ENCODE measurements around the gene APRT.

APRT gene

DNA sequence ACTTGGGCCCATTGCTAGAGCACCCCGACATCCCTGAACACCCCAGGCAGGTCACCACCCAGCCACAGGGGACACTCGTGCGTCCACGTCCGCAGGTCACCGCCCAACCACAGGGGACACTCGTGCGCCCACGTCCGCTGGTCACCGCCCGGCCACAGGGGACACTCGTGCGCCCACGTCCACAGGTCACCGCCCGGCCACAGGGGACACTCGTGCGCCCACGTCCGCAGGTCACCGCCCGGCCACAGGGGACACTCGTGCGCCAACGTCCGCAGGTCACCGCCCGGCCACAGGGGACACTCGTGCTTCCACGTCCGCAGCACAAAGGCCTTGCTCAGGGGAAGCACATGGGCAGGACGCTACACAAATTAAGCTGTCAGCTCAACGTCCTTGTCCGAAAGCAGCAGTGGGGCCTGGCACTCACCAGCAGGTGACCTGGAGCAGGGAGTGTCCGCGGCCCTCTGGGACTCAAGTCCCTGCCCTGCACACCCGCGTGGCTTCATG lies 27.4 kb upstream of the APRT start:
- H2BK12ac ChIP-seq (ENCODE audit: low read length in 2 of 2): no peak overlapping the region
- H3K4ac ChIP-seq (ENCODE audit: low read depth in 1 of 2, low read length in 2 of 2): no peak overlapping the region
- H2BK120ac ChIP-seq (ENCODE audit: low read depth, low read length): no peak overlapping the region
- H2AFZ ChIP-seq (ENCODE audit: low read depth, low read length): no peak overlapping the region
- no peak overlapping the region for H3K18ac ChIP-seq (ENCODE audit: low read depth in 1 of 2, low read length in 2 of 2)
- H3K23ac ChIP-seq (ENCODE audit: low read length in 2 of 2): no peak overlapping the region
- H3K9me3 ChIP-seq (ENCODE audit: control insufficient read depth, low read length): no peaks in the 10 kb centered on the region
- H3K14ac ChIP-seq (ENCODE audit: low read length in 2 of 2): no peak overlapping the region
- no peaks in the 10 kb centered on the region for H3K4me1 ChIP-seq (ENCODE audit: control insufficient read depth, insufficient read depth, low read depth, low read length)
- WGBS: 94% methylated on average over 39 of the region's 39 CpGs
- H2BK15ac ChIP-seq (ENCODE audit: low read depth, poor library complexity, severe bottlenecking): no peak overlapping the region
- no peak overlapping the region for H3K4me3 ChIP-seq (ENCODE audit: insufficient read depth in 1 of 2, low read depth in 1 of 2, low read length in 2 of 2)
- H4K91ac ChIP-seq (ENCODE audit: low read length): peak overlapping the region; percentile 11
- no peak for DNase-seq
- no peak overlapping the region for H2AK5ac ChIP-seq (ENCODE audit: low read length, severe bottlenecking)
- H3K4me2 ChIP-seq (ENCODE audit: low read length, poor library complexity, severe bottlenecking): no peak overlapping the region
- no peak overlapping the region for H2BK5ac ChIP-seq (ENCODE audit: low read depth, low read length, poor library complexity, severe bottlenecking)
- no peak overlapping the region for H4K8ac ChIP-seq (ENCODE audit: low read length)
- H3K79me1 ChIP-seq (replicated peaks; ENCODE audit: low read length, poor library complexity, severe bottlenecking): peaks cover 12% of the 10 kb centered on the region
- no peak overlapping the region for H3K9ac ChIP-seq (ENCODE audit: low read length)
- peaks cover 50 to 93% of the 10 kb centered on the region in 2 experiments for H3K36me3 ChIP-seq (ENCODE audit: control insufficient read depth in 1 of 2, insufficient read depth in 2 of 2, low read depth in 1 of 2, low read length in 2 of 2)
- no peak overlapping the region for H3K27ac ChIP-seq (ENCODE audit: low read length, poor library complexity, severe bottlenecking)
- H3K27me3 ChIP-seq (ENCODE audit: control insufficient read depth in 1 of 2, insufficient read depth in 1 of 2, low read length in 2 of 2): no peaks in the 10 kb centered on the region

GRCh38 chr16:88838566-88838965 lies 26.8 kb upstream of the APRT start:
- H4K8ac ChIP-seq (ENCODE audit: low read length): no peak overlapping the region
- no peak overlapping the region for H2BK120ac ChIP-seq (ENCODE audit: low read depth, low read length)
- H3K4ac ChIP-seq (ENCODE audit: low read depth in 1 of 2, low read length in 2 of 2): no peak overlapping the region
- H3K79me1 ChIP-seq (replicated peaks; ENCODE audit: low read length, poor library complexity, severe bottlenecking): peaks cover 12% of the 10 kb centered on the region
- no peak overlapping the region for H4K91ac ChIP-seq (ENCODE audit: low read length)
- H3K9me3 ChIP-seq (ENCODE audit: control insufficient read depth, low read length): no peaks in the 10 kb centered on the region
- H2AFZ ChIP-seq (ENCODE audit: low read depth, low read length): no peak overlapping the region
- no peak overlapping the region for H2BK15ac ChIP-seq (ENCODE audit: low read depth, poor library complexity, severe bottlenecking)
- no peak overlapping the region for H3K18ac ChIP-seq (ENCODE audit: low read depth in 1 of 2, low read length in 2 of 2)
- H2BK5ac ChIP-seq (ENCODE audit: low read depth, low read length, poor library complexity, severe bottlenecking): no peak overlapping the region
- H3K4me3 ChIP-seq (ENCODE audit: insufficient read depth in 1 of 2, low read depth in 1 of 2, low read length in 2 of 2): no peak overlapping the region
- no peak overlapping the region for H3K4me2 ChIP-seq (ENCODE audit: low read length, poor library complexity, severe bottlenecking)
- no peak overlapping the region for H3K27ac ChIP-seq (ENCODE audit: low read length, poor library complexity, severe bottlenecking)
- peaks cover 52 to 92% of the 10 kb centered on the region in 2 experiments for H3K36me3 ChIP-seq (ENCODE audit: control insufficient read depth in 1 of 2, insufficient read depth in 2 of 2, low read depth in 1 of 2, low read length in 2 of 2)
- no peak overlapping the region for H3K9ac ChIP-seq (ENCODE audit: low read length)
- DNase-seq: no peak
- no peak overlapping the region for H3K14ac ChIP-seq (ENCODE audit: low read length in 2 of 2)
- H2BK12ac ChIP-seq (ENCODE audit: low read length in 2 of 2): no peak overlapping the region
- H2AK5ac ChIP-seq (ENCODE audit: low read length, severe bottlenecking): no peak overlapping the region
- H3K23ac ChIP-seq (ENCODE audit: low read length in 2 of 2): no peak overlapping the region
- H3K27me3 ChIP-seq (ENCODE audit: control insufficient read depth in 1 of 2, insufficient read depth in 1 of 2, low read length in 2 of 2): no peaks in the 10 kb centered on the region
- no peaks in the 10 kb centered on the region for H3K4me1 ChIP-seq (ENCODE audit: control insufficient read depth, insufficient read depth, low read depth, low read length)
- 93% methylated on average over 19 of the region's 19 CpGs for WGBS

GRCh38 chr16:88837806-88838205 lies 26.1 kb upstream of the APRT start:
- Histone ChIP-seq H3K36me3 (ENCODE audit: control insufficient read depth in 1 of 2, insufficient read depth in 2 of 2, low read depth in 1 of 2, low read length in 2 of 2) (peaks cover 49 to 84% of the 10 kb centered on the region in 2 experiments), H3K4me1 (ENCODE audit: control insufficient read depth, insufficient read depth, low read depth, low read length) (peaks cover 2% of the 10 kb centered on the region), H3K27me3 (ENCODE audit: control insufficient read depth in 1 of 2, insufficient read depth in 1 of 2, low read length in 2 of 2) (no peaks in the 10 kb centered on the region), H2BK15ac (ENCODE audit: low read depth, poor library complexity, severe bottlenecking) (no peak overlapping the region), H3K9ac (ENCODE audit: low read length) (no peak overlapping the region), H3K9me3 (ENCODE audit: control insufficient read depth, low read length) (no peaks in the 10 kb centered on the region), H3K79me1 (replicated peaks; ENCODE audit: low read length, poor library complexity, severe bottlenecking) (peaks cover 12% of the 10 kb centered on the region), H2AK5ac (ENCODE audit: low read length, severe bottlenecking) (no peak overlapping the region), H2AFZ (ENCODE audit: low read depth, low read length) (no peak overlapping the region), H2BK12ac (ENCODE audit: low read length in 2 of 2) (no peak overlapping the region), H3K4ac (ENCODE audit: low read depth in 1 of 2, low read length in 2 of 2) (no peak overlapping the region), H3K4me2 (ENCODE audit: low read length, poor library complexity, severe bottlenecking) (no peak overlapping the region), H2BK5ac (ENCODE audit: low read depth, low read length, poor library complexity, severe bottlenecking) (no peak overlapping the region), H4K91ac (ENCODE audit: low read length) (no peak overlapping the region), H3K4me3 (ENCODE audit: insufficient read depth in 1 of 2, low read depth in 1 of 2, low read length in 2 of 2) (no peak overlapping the region), H2BK120ac (ENCODE audit: low read depth, low read length) (no peak overlapping the region), H3K18ac (ENCODE audit: low read depth in 1 of 2, low read length in 2 of 2) (no peak overlapping the region), H3K23ac (ENCODE audit: low read length in 2 of 2) (no peak overlapping the region), H4K8ac (ENCODE audit: low read length) (no peak overlapping the region), H3K27ac (ENCODE audit: low read length, poor library complexity, severe bottlenecking) (no peak overlapping the region), H3K14ac (ENCODE audit: low read length in 2 of 2) (no peak overlapping the region)
- WGBS: 97% methylated on average over 20 of the region's 20 CpGs
- DNase-seq: no peak

DNA sequence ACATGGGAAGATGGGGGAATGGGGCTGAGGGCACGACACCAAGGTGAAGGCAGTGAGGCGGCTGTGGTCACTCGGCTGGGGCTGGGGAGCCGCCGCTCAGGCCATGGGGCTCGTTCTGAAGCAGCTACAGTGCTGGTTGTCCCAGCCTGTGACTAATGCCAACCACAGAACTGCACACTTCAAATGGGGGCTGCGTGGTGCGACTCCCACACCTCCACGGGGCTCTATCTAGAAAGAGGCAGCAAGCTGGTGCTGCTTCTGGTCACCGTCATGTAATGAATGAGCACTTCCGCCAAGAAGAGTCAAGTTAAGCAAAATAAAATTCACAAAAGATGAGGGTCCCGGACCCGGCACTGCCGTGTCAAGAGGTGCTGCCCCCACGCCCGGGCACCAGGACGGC lies 25.1 kb upstream of the APRT start:
- H3K4me2 ChIP-seq (ENCODE audit: low read length, poor library complexity, severe bottlenecking): no peak overlapping the region
- no peak overlapping the region for H2BK12ac ChIP-seq (ENCODE audit: low read length in 2 of 2)
- H4K8ac ChIP-seq (ENCODE audit: low read length): no peak overlapping the region
- DNase-seq: no peak
- 95% methylated on average over 17 of the region's 17 CpGs for WGBS
- H3K9me3 ChIP-seq (ENCODE audit: control insufficient read depth, low read length): no peaks in the 10 kb centered on the region
- H3K36me3 ChIP-seq (ENCODE audit: control insufficient read depth in 1 of 2, insufficient read depth in 2 of 2, low read depth in 1 of 2, low read length in 2 of 2): peaks cover 48 to 74% of the 10 kb centered on the region in 2 experiments
- H3K4ac ChIP-seq (ENCODE audit: low read depth in 1 of 2, low read length in 2 of 2): no peak overlapping the region
- H3K9ac ChIP-seq (ENCODE audit: low read length): no peak overlapping the region
- H3K18ac ChIP-seq (ENCODE audit: low read depth in 1 of 2, low read length in 2 of 2): no peak overlapping the region
- H3K79me1 ChIP-seq (replicated peaks; ENCODE audit: low read length, poor library complexity, severe bottlenecking): peaks cover 7% of the 10 kb centered on the region
- H2AFZ ChIP-seq (ENCODE audit: low read depth, low read length): no peak overlapping the region
- no peak overlapping the region for H2BK120ac ChIP-seq (ENCODE audit: low read depth, low read length)
- no peak overlapping the region for H2AK5ac ChIP-seq (ENCODE audit: low read length, severe bottlenecking)
- H2BK15ac ChIP-seq (ENCODE audit: low read depth, poor library complexity, severe bottlenecking): no peak overlapping the region
- H4K91ac ChIP-seq (ENCODE audit: low read length): no peak overlapping the region
- H3K23ac ChIP-seq (ENCODE audit: low read length in 2 of 2): no peak overlapping the region
- H3K4me1 ChIP-seq (ENCODE audit: control insufficient read depth, insufficient read depth, low read depth, low read length): peaks cover 10% of the 10 kb centered on the region
- H3K14ac ChIP-seq (ENCODE audit: low read length in 2 of 2): no peak overlapping the region
- H3K27me3 ChIP-seq (ENCODE audit: control insufficient read depth in 1 of 2, insufficient read depth in 1 of 2, low read length in 2 of 2): no peaks in the 10 kb centered on the region
- no peak overlapping the region for H3K4me3 ChIP-seq (ENCODE audit: insufficient read depth in 1 of 2, low read depth in 1 of 2, low read length in 2 of 2)
- no peak overlapping the region for H2BK5ac ChIP-seq (ENCODE audit: low read depth, low read length, poor library complexity, severe bottlenecking)
- no peak overlapping the region for H3K27ac ChIP-seq (ENCODE audit: low read length, poor library complexity, severe bottlenecking)

Measured in mesenchymal stem cell (in vitro differentiated cells and primary cell).